CD4-positive, alpha-beta T cell treated with Interleukin-4 for 1 hour (primary cell): ENCODE measurements around the gene FAM174C.

Source experiments
- DNase-seq, 2 donors: peaks; one replicate each; pipeline ENCODE4 v3.0.0-alpha.2; 2020 to 2022

The FAM174C gene

GRCh38 chr19:1274852-1275259, 474 bp upstream of the FAM174C start:
- no peak for DNase-seq

- no peak for DNase-seq
Measured at GRCh38 chr19:1275976-1276627, 772 bp downstream of the FAM174C start.

GRCh38 chr19:1276628-1277022, 1.3 kb downstream of the FAM174C start:
- peak in 1 of 2 donors; percentile 40 for DNase-seq

GRCh38 chr19:1277061-1277460, 1.7 kb downstream of the FAM174C start:
- no peak for DNase-seq

GRCh38 chr19:1278074-1278473, 2.7 kb downstream of the FAM174C start:
- no peak for DNase-seq

- DNase-seq: no peak
Measured at GRCh38 chr19:1278713-1279660, 3.7 kb downstream of the FAM174C start.

GRCh38 chr19:1279782-1280341, 4.5 kb downstream of the FAM174C start:
- DNase-seq: peak; percentile 81 to 83

GRCh38 chr19:1280636-1281568, 5.6 kb downstream of the FAM174C start:
- no peak for DNase-seq

- DNase-seq: no peak
Measured at GRCh38 chr19:1281569-1282287, 6.4 kb downstream of the FAM174C start.

- DNase-seq: no peak
Measured at GRCh38 chr19:1282588-1283206, 7.4 kb downstream of the FAM174C start.

GRCh38 chr19:1283207-1283916, 8.0 kb downstream of the FAM174C start:
- DNase-seq: no peak

- no peak for DNase-seq
Measured at GRCh38 chr19:1283917-1284292, 8.6 kb downstream of the FAM174C start.

- DNase-seq: no peak
Measured at GRCh38 chr19:1284293-1284978, 9.1 kb downstream of the FAM174C start.

GRCh38 chr19:1284979-1285736, 9.8 kb downstream of the FAM174C start:
- no peak for DNase-seq

- no peak for DNase-seq
Measured at GRCh38 chr19:1285737-1286360, 10.5 kb downstream of the FAM174C start, which contains the start of gene EFNA2. EFNA2 (plus strand) TSS chr19:1285873; CDS start chr19:1286169, 296 bp downstream.

- DNase-seq: no peak
Measured at GRCh38 chr19:1286487-1287353, 11.4 kb downstream of the FAM174C start.

- DNase-seq: no peak
Measured at GRCh38 chr19:1287354-1288225, 12.3 kb downstream of the FAM174C start.
